K562 (cell line): ENCODE data around the gene CHCHD6. TPM values are rescaled to one million over a fixed set of nuclear protein-coding genes. Genes with fewer than 3 reads are reported as not detected.

Experiments
- ATAC-seq: fragments of 200-7000 bp; cut with Tn5 transposase; 3 replicates; pipeline ENCODE4 v1.9.1; 2020; ENCODE audit warnings: moderate library complexity
- BruUV-seq: library from RNA; stranded (reverse); fragments of 400-500 nt; replicated peaks from 2 replicates; lab custom pipeline; 2021; lab: Mats Ljungman, UMichigan
- CTCF ChIA-PET: fragments of 300-600 bp; formaldehyde crosslinking; extraction: SDS; loops from one replicate; lab custom pipeline; 2021; ENCODE audit warnings: low intra/inter-chr PET ratio; lab: Yijun Ruan, JAX
- POLR2A ChIA-PET: fragments of 300-600, 350-650 bp; sonication (Branson Sonifier 250); formaldehyde crosslinking; extraction: SDS; loops from one replicate; lab custom pipeline; 2021; ENCODE audit warnings: antibody characterized with exemption, inconsistent platforms; lab: Yijun Ruan, JAX
- DNase-seq, 4 experiments: peaks; one replicate each; pipeline versions ENCODE4 v3.0.0 to v3.0.0-alpha.2; 2011 to 2018; ENCODE audit warnings: low spot score in 3 of 4, mixed read lengths in 3 of 4; ENCODE audit errors: extremely low read depth in 1 of 4
- FAIRE-seq: peaks from 2 replicates; lab custom pipeline; 2011; peaks lifted over from hg19 to GRCh38; lab: Jason Lieb, UNC
- H2AFZ ChIP-seq: 2 replicates; pipeline ENCODE4 v1.6.0; 2011; ENCODE audit warnings: low read depth, low read length, control low read depth, inconsistent platforms
- H3K27ac ChIP-seq: fragments of 200-600 bp; 3 replicates; pipeline ENCODE4 v1.8.0; 2011; ENCODE audit warnings: low read depth, mild to moderate bottlenecking, control low read depth, inconsistent platforms, low read length, moderate library complexity, mixed read lengths; ENCODE audit errors: extremely low read depth
- H3K27me3 ChIP-seq, 2 experiments: fragments of 300-600 bp in 1 of 2; 2 replicates in 1 of 2; 3 replicates in 1 of 2; pipeline versions ENCODE4 v1.6.0 to v1.8.0; 2011; ENCODE audit warnings: inconsistent platforms in 2 of 2, low read length in 2 of 2, mild to moderate bottlenecking in 1 of 2, mixed read lengths in 1 of 2, moderate library complexity in 1 of 2; ENCODE audit not compliant: control insufficient read depth in 2 of 2, insufficient read depth in 2 of 2
- H3K36me3 ChIP-seq: fragments of 300-600 bp; 3 replicates; pipeline ENCODE4 v1.8.0; 2011; ENCODE audit warnings: mild to moderate bottlenecking, low read length, inconsistent platforms; ENCODE audit not compliant: control insufficient read depth, insufficient read depth
- H3K4me1 ChIP-seq, 2 experiments: fragments of 200-600 bp in 1 of 2; replicated peaks in 1 of 2; 2 replicates in 1 of 2; 3 replicates in 1 of 2; pipeline versions ENCODE4 v1.5.1 to v1.8.0; 2011; ENCODE audit warnings: inconsistent platforms in 2 of 2, low read length in 2 of 2, mild to moderate bottlenecking in 1 of 2, mixed read lengths in 1 of 2, moderate library complexity in 1 of 2; ENCODE audit not compliant: control insufficient read depth in 2 of 2, insufficient read depth in 2 of 2
- H3K4me2 ChIP-seq: 2 replicates; pipeline ENCODE4 v1.6.1; 2011; ENCODE audit warnings: low read length, control low read depth, inconsistent platforms, mixed read lengths; ENCODE audit not compliant: insufficient read depth
- H3K4me3 ChIP-seq: fragments of 200-600 bp; sonication (generic), shearing (Covaris generic); 2 replicates; pipeline ENCODE4 v1.5.1; 2016; ENCODE audit warnings: control low read depth, inconsistent platforms
- H3K79me2 ChIP-seq: fragments of 200-600 bp; 3 replicates; pipeline ENCODE4 v1.8.0; 2011; ENCODE audit warnings: low read length, inconsistent platforms; ENCODE audit not compliant: control insufficient read depth, insufficient read depth
- H3K9ac ChIP-seq, 2 experiments: 2 replicates each; pipeline versions ENCODE4 v1.6.0 to v1.6.1; 2011; ENCODE audit warnings: low read depth in 2 of 2, low read length in 2 of 2, control low read depth in 1 of 2, inconsistent platforms in 1 of 2, mild to moderate bottlenecking in 1 of 2, mixed read lengths in 1 of 2; ENCODE audit not compliant: insufficient read depth in 1 of 2
- H3K9me1 ChIP-seq: one replicate; pipeline ENCODE4 v1.6.0; 2011; ENCODE audit warnings: inconsistent platforms, mild to moderate bottlenecking, low read length, moderate library complexity; ENCODE audit not compliant: control insufficient read depth, insufficient read depth
- H3K9me3 ChIP-seq: replicated peaks from 2 replicates; pipeline ENCODE4 v1.5.1; 2011; ENCODE audit warnings: low read depth, low read length, inconsistent platforms; ENCODE audit not compliant: control insufficient read depth, insufficient read depth
- H4K20me1 ChIP-seq: replicated peaks from 2 replicates; pipeline ENCODE4 v1.6.1; 2011; ENCODE audit warnings: low read length, inconsistent platforms, mixed read lengths; ENCODE audit not compliant: control insufficient read depth, insufficient read depth
- CBX5 ChIP-seq: IDR thresholded peaks from 2 replicates; pipeline ENCODE4 v1.6.1; 2014; ENCODE audit warnings: low read depth, borderline replicate concordance
- WGBS: fragments of 100-300 bp; shearing (Covaris generic); methylation state at CpG from one replicate; pipeline ENCODE4 v1.1.6; 2016; ENCODE audit warnings: low coverage, mixed read lengths; ENCODE audit not compliant: insufficient coverage; ENCODE audit errors: missing lambda C conversion rate; 5-methylcytosine and 5-hydroxymethylcytosine counted together
- in situ Hi-C: fragments of 300-500 bp; cut with MboI; formaldehyde crosslinking; loops from 4 replicates; pipeline ENCODE4 v1.15.0; 2018; ENCODE audit warnings: inconsistent platforms, mixed read lengths
- intact Hi-C: fragments of 100-400 bp; cut with micrococcal nuclease; formaldehyde crosslinking; loops from 2 replicates; pipeline ENCODE4 v1.14.2; 2022
- polyA plus RNA-seq, 8 experiments: library from polyadenylated mRNA; depleted of rRNA in 4 of 8; stranded (reverse) in 5 of 8; unstranded in 3 of 8; fragments of >200 nt; fragmentation: Nextera tagmentation in 2 of 8; fragmentation: Illumina TruSeq in 1 of 8; extraction: Ambion mirVana in 2 of 8; extraction: Trizol in 1 of 8; gene quantifications; 2 replicates each; pipeline versions ENCODE4 v1.2.1 to v1.2.3, GENCODE V29; 2011 to 2014; ENCODE audit warnings: inconsistent platforms in 1 of 8, missing spikeins in 1 of 8
- total RNA-seq, 7 experiments: library from RNA; depleted of rRNA in 6 of 7; stranded (reverse); fragments of >200 nt in 6 of 7; fragmentation: Illumina TruSeq in 2 of 7; extraction: Trizol in 2 of 7; gene quantifications; 2 replicates each; pipeline versions ENCODE4 v1.2.1 to v1.2.3, GENCODE V29; 2011 to 2021; ENCODE audit warnings: low replicate concordance in 1 of 7
- TF ChIP-seq, protein P1 (sequence below): fragments of 150-350 bp; conservative IDR thresholded peaks from 2 replicates; pipeline ENCODE4 v1.6.1; 2014; ENCODE audit warnings: low read length

The CHCHD6 gene
- total and polyA plus RNA-seq, 9 of the 15 experiments (the other 6 are each of a cell fraction or from before 2014, with no cell fraction given) = 4.6 to 18.6 (median 10.9) TPM

DNA sequence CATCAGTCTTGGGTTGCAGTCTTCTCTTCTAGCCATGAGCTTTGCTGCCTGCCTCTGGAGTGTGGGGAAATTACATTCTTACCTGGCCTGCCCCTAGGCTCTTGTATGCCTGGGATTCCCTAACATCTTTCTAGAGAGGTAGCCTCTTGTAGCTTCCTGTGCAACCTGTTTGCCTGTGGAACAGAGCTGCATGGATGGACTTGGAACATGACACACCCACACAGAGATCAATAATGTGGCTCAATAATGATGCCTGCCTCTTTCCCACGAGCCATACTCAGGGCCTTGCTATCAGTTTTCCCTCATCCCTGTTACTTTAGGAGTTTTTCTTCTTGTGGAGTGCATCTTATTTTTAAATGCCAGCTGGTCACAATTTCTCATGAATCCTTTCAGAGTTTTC lies 11.4 kb downstream of the CHCHD6 start:
- ATAC-seq = no peak
- 27% methylated on average over 1 of the region's 1 CpG for WGBS
- H3K79me2 ChIP-seq = peaks cover 6% of the 10 kb centered on the region; the same call in 2 of the 3 replicates

More for the DNA sequence above, 11.4 kb downstream of the CHCHD6 start:
- FAIRE-seq (no peak), DNase-seq (no peak)
- peaks cover 15% of the 10 kb centered on the region; the same call in 1 of the 2 replicates for H4K20me1 ChIP-seq
- no peaks in the 10 kb centered on the region; a peak in 1 of 5 replicates for H3K4me1 ChIP-seq
- intact Hi-C loops (no loop called here), in situ Hi-C loops (no loop called here)
- no peaks in the 10 kb centered on the region for H3K9me3 ChIP-seq
- TF ChIP-seq, protein P1, sequence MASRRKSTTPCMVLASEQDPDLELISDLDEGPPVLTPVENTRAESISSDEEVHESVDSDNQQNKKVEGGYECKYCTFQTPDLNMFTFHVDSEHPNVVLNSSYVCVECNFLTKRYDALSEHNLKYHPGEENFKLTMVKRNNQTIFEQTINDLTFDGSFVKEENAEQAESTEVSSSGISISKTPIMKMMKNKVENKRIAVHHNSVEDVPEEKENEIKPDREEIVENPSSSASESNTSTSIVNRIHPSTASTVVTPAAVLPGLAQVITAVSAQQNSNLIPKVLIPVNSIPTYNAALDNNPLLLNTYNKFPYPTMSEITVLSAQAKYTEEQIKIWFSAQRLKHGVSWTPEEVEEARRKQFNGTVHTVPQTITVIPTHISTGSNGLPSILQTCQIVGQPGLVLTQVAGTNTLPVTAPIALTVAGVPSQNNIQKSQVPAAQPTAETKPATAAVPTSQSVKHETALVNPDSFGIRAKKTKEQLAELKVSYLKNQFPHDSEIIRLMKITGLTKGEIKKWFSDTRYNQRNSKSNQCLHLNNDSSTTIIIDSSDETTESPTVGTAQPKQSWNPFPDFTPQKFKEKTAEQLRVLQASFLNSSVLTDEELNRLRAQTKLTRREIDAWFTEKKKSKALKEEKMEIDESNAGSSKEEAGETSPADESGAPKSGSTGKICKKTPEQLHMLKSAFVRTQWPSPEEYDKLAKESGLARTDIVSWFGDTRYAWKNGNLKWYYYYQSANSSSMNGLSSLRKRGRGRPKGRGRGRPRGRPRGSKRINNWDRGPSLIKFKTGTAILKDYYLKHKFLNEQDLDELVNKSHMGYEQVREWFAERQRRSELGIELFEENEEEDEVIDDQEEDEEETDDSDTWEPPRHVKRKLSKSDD = no peak
- no peak for TF ChIP-seq CBX5
- ChIA-PET POLR2A (no interaction called here), CTCF (no interaction called here)
- no peak overlapping the region for H3K9ac ChIP-seq
- H3K27ac ChIP-seq = no peak overlapping the region
- no peaks in the 10 kb centered on the region for H3K27me3 ChIP-seq
- H3K9me1 ChIP-seq = no peaks in the 10 kb centered on the region
- no peak overlapping the region for H3K4me2 ChIP-seq
- no TSS peak for BruUV-seq
- no peaks in the 10 kb centered on the region for H3K36me3 ChIP-seq
- no peak overlapping the region for H2AFZ ChIP-seq
- H3K4me3 ChIP-seq = no peak overlapping the region
